ENCODE data around the gene ADRA2B.
"Not testable (repeated sequence)": the region's sequence is repeated elsewhere in the genome, so short reads cannot be mapped to it uniquely, and the experiment has no call there.

DNA sequence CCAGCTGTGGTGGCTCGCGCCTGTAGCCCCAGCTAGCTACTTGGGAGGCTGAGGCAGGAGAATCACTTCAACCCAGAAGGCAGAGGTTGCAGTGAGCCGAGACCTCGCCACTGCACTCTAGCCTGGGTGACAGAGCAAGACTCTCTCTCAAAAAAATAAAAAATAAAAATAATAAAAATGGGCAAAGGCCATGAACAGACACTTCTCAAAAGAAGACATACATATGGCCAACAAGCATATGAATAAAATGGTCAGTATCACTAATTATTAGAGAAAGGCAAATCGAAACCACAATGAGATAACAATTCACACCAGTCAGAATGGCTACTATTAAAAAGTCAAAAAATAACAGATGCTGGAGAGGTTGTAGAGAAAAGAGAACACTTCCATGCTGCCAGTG, 44.0 kb upstream of the ADRA2B start:
- not testable (repeated sequence) for TF ChIP-seq EZH2 (IDR thresholded peaks at IDR 0.05; ENCODE audit: insufficient read depth, poor library complexity, severe bottlenecking); EZH2phosphoT487 (IDR thresholded peaks at IDR 0.05; ENCODE audit: insufficient read depth, low read depth)
